Skeletal muscle satellite cell (primary cell): Measurements from ENCODE around the gene ANKRD65.
A peak's percentile ranks its signal among the peaks of the same experiment; 100 is the strongest.
"Not testable (repeated sequence)": the region's sequence is repeated elsewhere in the genome, so short reads cannot be mapped to it uniquely, and the experiment has no call there.

Experiments used
- H3K27me3 ChIP-seq: 2 replicates; pipeline ENCODE4 v1.7.0; 2013; ENCODE audit warnings: low read length; ENCODE audit not compliant: control insufficient read depth, insufficient read depth
- H3K36me3 ChIP-seq: 2 replicates; pipeline ENCODE4 v1.7.0; 2013; ENCODE audit warnings: mild to moderate bottlenecking, control low read depth, low read length; ENCODE audit not compliant: insufficient read depth
- H3K4me1 ChIP-seq: 2 replicates; pipeline ENCODE4 v1.7.0; 2013; ENCODE audit warnings: low read length; ENCODE audit not compliant: control insufficient read depth, insufficient read depth
- H3K4me2 ChIP-seq: 2 replicates; pipeline ENCODE4 v1.7.0; 2013; ENCODE audit warnings: mild to moderate bottlenecking, low read length
- H3K4me3 ChIP-seq: 2 replicates; pipeline ENCODE4 v1.7.0; 2013; ENCODE audit warnings: low read length
- H3K9ac ChIP-seq: 2 replicates; pipeline ENCODE4 v1.7.0; 2013; ENCODE audit warnings: mild to moderate bottlenecking, low read depth, low read length, moderate library complexity
- H3K9me3 ChIP-seq: replicated peaks from 2 replicates; pipeline ENCODE4 v1.7.0; 2013; ENCODE audit warnings: mild to moderate bottlenecking, control low read depth, low read length

Gene ANKRD65

GRCh38 chr1:1371364-1371745, 49.7 kb downstream of the ANKRD65 start:
- Histone ChIP-seq H3K27me3 (no peaks in the 10 kb centered on the region), H3K9me3 (no peaks in the 10 kb centered on the region), H3K9ac (no peak overlapping the region), H3K4me2 (peak overlapping the region; percentile 64), H3K4me1 (peaks cover 28% of the 10 kb centered on the region), H3K36me3 (peaks cover 14% of the 10 kb centered on the region), H3K4me3 (no peak overlapping the region)

GRCh38 chr1:1370771-1371300, 50.2 kb downstream of the ANKRD65 start:
- no peaks in the 10 kb centered on the region for H3K27me3 ChIP-seq
- peaks cover 10% of the 10 kb centered on the region for H3K36me3 ChIP-seq
- no peaks in the 10 kb centered on the region for H3K9me3 ChIP-seq
- peaks cover 24% of the 10 kb centered on the region for H3K4me1 ChIP-seq
- no peak overlapping the region for H3K9ac ChIP-seq
- H3K4me2 ChIP-seq = no peak overlapping the region
- H3K4me3 ChIP-seq = no peak overlapping the region

GRCh38 chr1:1370094-1370493, 51.0 kb downstream of the ANKRD65 start:
- not testable (repeated sequence) for H3K9ac ChIP-seq, H3K27me3 ChIP-seq, H3K9me3 ChIP-seq, H3K4me3 ChIP-seq, H3K4me2 ChIP-seq, H3K36me3 ChIP-seq
- H3K4me1 ChIP-seq = peaks cover 24% of the 10 kb centered on the region
